OCI-LY1 (cell line): ENCODE data around the gene PTPN5.

ENCODE experiments used
- H2AFZ ChIP-seq: fragments of 200-600 bp; sonication (generic), shearing (Covaris generic); 2 replicates; pipeline ENCODE4 v1.6.0; 2014; ENCODE audit warnings: antibody characterized with exemption, mild to moderate bottlenecking, low read length
- H3F3A ChIP-seq: fragments of 200-600 bp; sonication (generic), shearing (Covaris generic); 2 replicates; pipeline ENCODE4 v1.6.0; 2014; ENCODE audit warnings: mild to moderate bottlenecking, antibody characterized with exemption, low read length, moderate library complexity; ENCODE audit not compliant: insufficient read depth
- H3K27ac ChIP-seq: fragments of 200-600 bp; sonication (generic); 2 replicates; pipeline ENCODE4 v1.5.1; 2014; ENCODE audit warnings: low read length, mixed run types, mild to moderate bottlenecking, low read depth; ENCODE audit not compliant: poor library complexity, severe bottlenecking
- H3K27me3 ChIP-seq: fragments of 200-600 bp; sonication (generic); 2 replicates; pipeline ENCODE4 v1.6.0; 2014; ENCODE audit warnings: antibody characterized with exemption, mild to moderate bottlenecking, low read length, moderate library complexity; ENCODE audit not compliant: insufficient read depth
- H3K36me3 ChIP-seq: fragments of 200-600 bp; sonication (generic); 2 replicates; pipeline ENCODE4 v1.6.1; 2014; ENCODE audit warnings: mild to moderate bottlenecking, antibody characterized with exemption, low read length, moderate library complexity, mixed read lengths; ENCODE audit not compliant: insufficient read depth
- H3K4me1 ChIP-seq: fragments of 200-600 bp; sonication (generic); 2 replicates; pipeline ENCODE4 v1.5.1; 2014; ENCODE audit warnings: mild to moderate bottlenecking, low read length, moderate library complexity; ENCODE audit not compliant: insufficient read depth, severe bottlenecking
- H3K4me2 ChIP-seq: fragments of 200-600 bp; sonication (generic), shearing (Covaris generic); 2 replicates; pipeline ENCODE4 v1.6.1; 2014; ENCODE audit warnings: low read length
- H3K4me3 ChIP-seq: fragments of 200-600 bp; sonication (generic); 2 replicates; pipeline ENCODE4 v1.5.1; 2014; ENCODE audit warnings: low read length, low read depth, mild to moderate bottlenecking, mixed read lengths; ENCODE audit not compliant: poor library complexity, severe bottlenecking
- H3K79me2 ChIP-seq: fragments of 200-600 bp; shearing (Covaris generic); 2 replicates; pipeline ENCODE4 v1.6.1; 2016; ENCODE audit warnings: mixed run types, low read length, mixed read lengths; ENCODE audit not compliant: insufficient read depth
- H3K9ac ChIP-seq: fragments of 200-600 bp; sonication (generic), shearing (Covaris generic); 2 replicates; pipeline ENCODE4 v1.6.1; 2014; ENCODE audit warnings: mild to moderate bottlenecking, low read length, mixed read lengths
- H3K9me2 ChIP-seq: fragments of 200-600 bp; sonication (generic), shearing (Covaris generic); 2 replicates; pipeline ENCODE4 v1.6.1; 2014; ENCODE audit warnings: low read depth, mild to moderate bottlenecking, low read length, mixed read lengths
- H3K9me3 ChIP-seq: fragments of 200-600 bp; shearing (Covaris generic); 2 replicates; pipeline ENCODE4 v1.6.1; 2014; ENCODE audit warnings: low read length, mixed read lengths
- H4K20me1 ChIP-seq: fragments of 200-600 bp; sonication (generic), shearing (Covaris generic); 2 replicates; pipeline ENCODE4 v1.6.0; 2016; ENCODE audit warnings: mild to moderate bottlenecking, low read length; ENCODE audit not compliant: insufficient read depth
- CTCF ChIP-seq: fragments of 200-600 bp; sonication (generic), shearing (Covaris generic); IDR thresholded peaks from 2 replicates; pipeline ENCODE4 v1.5.1; 2017; ENCODE audit warnings: mild to moderate bottlenecking, antibody characterized with exemption, low read length, moderate library complexity, mixed read lengths
- EZH2 ChIP-seq: fragments of 200-600 bp; sonication (generic), shearing (Covaris generic); IDR thresholded peaks from 2 replicates; pipeline ENCODE4 v1.8.0; 2017; ENCODE audit warnings: borderline replicate concordance, mixed run types, mild to moderate bottlenecking, antibody characterized with exemption, low read length, moderate library complexity, mixed read lengths

The PTPN5 gene

GRCh38 chr11:18701614-18702216, 89.9 kb downstream of the PTPN5 start:
- Histone ChIP-seq H3F3A (no peaks in the 10 kb centered on the region), H3K4me1 (peaks cover 10% of the 10 kb centered on the region)

GRCh38 chr11:18700872-18701271, 90.7 kb downstream of the PTPN5 start:
- Histone ChIP-seq H3K9me3 (no peaks in the 10 kb centered on the region), H3K4me3 (no peak overlapping the region), H3K36me3 (no peaks in the 10 kb centered on the region), H3K4me1 (peaks cover 10% of the 10 kb centered on the region), H3K9me2 (no peaks in the 10 kb centered on the region), H3K27ac (no peak overlapping the region), H3K27me3 (no peaks in the 10 kb centered on the region), H3F3A (no peaks in the 10 kb centered on the region), H3K9ac (no peak overlapping the region), H4K20me1 (no peaks in the 10 kb centered on the region), H2AFZ (no peak overlapping the region), H3K4me2 (no peak overlapping the region), H3K79me2 (no peaks in the 10 kb centered on the region)
- no peak for TF ChIP-seq EZH2
- no peak for TF ChIP-seq CTCF

More at GRCh38 chr11:18701614-18702216, 89.9 kb downstream of the PTPN5 start:
- no peaks in the 10 kb centered on the region for H3K36me3 ChIP-seq
- no peaks in the 10 kb centered on the region for H4K20me1 ChIP-seq
- no peak overlapping the region for H2AFZ ChIP-seq
- no peaks in the 10 kb centered on the region for H3K9me2 ChIP-seq
- H3K9me3 ChIP-seq: no peaks in the 10 kb centered on the region
- no peak overlapping the region for H3K9ac ChIP-seq
- TF ChIP-seq EZH2 (no peak), CTCF (no peak)
- no peak overlapping the region for H3K4me2 ChIP-seq
- no peaks in the 10 kb centered on the region for H3K79me2 ChIP-seq
- no peaks in the 10 kb centered on the region for H3K27me3 ChIP-seq
- no peak overlapping the region for H3K27ac ChIP-seq
- no peak overlapping the region for H3K4me3 ChIP-seq

- TF ChIP-seq CTCF (no peak), EZH2 (no peak)
- Histone ChIP-seq H3K27me3 (no peaks in the 10 kb centered on the region), H4K20me1 (no peaks in the 10 kb centered on the region), H3K9ac (no peak overlapping the region), H2AFZ (no peak overlapping the region), H3K79me2 (no peaks in the 10 kb centered on the region), H3K4me1 (peaks cover 10% of the 10 kb centered on the region), H3K27ac (no peak overlapping the region), H3K4me3 (no peak overlapping the region), H3F3A (no peaks in the 10 kb centered on the region), H3K9me3 (no peaks in the 10 kb centered on the region), H3K9me2 (no peaks in the 10 kb centered on the region), H3K36me3 (no peaks in the 10 kb centered on the region), H3K4me2 (no peak overlapping the region)
Observed at GRCh38 chr11:18700375-18700774, 91.2 kb downstream of the PTPN5 start.
